ENCODE data around the gene IQGAP3. TPM values are rescaled to one million over a fixed set of nuclear protein-coding genes. Genes with fewer than 3 reads are reported as not detected.

The IQGAP3 gene
- total and polyA plus RNA-seq, 2 of the 4 experiments (the other 2 are of a cell fraction): 12.5 to 13.6 TPM

DNA sequence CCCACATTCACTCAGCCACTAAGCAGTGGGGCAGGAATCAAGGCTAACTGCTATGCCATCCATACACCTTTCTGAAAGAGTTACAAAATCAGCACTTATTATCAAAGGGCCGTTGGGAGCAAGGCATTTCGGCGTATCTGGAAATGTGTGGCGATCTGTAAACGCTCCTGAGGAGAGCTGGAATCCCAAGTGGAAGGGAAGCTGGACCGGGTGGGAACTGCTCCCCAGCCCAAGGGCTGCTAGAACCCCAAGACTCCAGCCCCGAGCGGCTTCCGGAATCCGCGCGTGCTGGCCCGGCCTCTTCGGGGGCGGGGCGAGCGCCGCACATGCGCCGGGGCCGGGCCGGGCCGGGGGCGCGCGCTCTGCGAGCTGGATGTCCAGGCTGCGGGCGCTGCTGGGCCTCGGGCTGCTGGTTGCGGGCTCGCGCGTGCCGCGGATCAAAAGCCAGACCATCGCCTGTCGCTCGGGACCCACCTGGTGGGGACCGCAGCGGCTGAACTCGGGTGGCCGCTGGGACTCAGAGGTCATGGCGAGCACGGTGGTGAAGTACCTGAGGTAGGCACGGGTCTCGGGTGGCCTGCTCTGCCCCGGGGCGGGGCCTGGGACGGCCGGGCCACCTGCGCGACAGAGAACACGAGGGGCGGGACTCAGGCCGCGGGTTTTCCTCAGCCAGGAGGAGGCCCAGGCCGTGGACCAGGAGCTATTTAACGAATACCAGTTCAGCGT lies 19.2 kb upstream of the IQGAP3 start, which contains the start of gene NAXE:
Gene NAXE, plus strand, starts transcription at position 345 of the 726 bp plus-strand sequence. Its CDS starts 29 bp downstream, at position 374.
- no peak for TF ChIP-seq RCOR1 (IDR thresholded peaks at IDR 0.05; ENCODE audit: insufficient replicate concordance, low read length)
- TF ChIP-seq RFX5 (IDR thresholded peaks at IDR 0.05; ENCODE audit: low read depth, low read length): no peak
- 0 out of 2 replicates have a peak, but pooled peaks have one; percentile 9 for TF ChIP-seq BHLHE40 (IDR thresholded peaks at IDR 0.05; ENCODE audit: low read depth, low read length)
- TF ChIP-seq MXI1 (IDR thresholded peaks at IDR 0.05; ENCODE audit: borderline replicate concordance, low read depth, low read length): peak; percentile 73; the same call in 1 of the 2 replicates
- no peak for TF ChIP-seq MAFK (IDR thresholded peaks at IDR 0.05; ENCODE audit: low read depth, low read length)
- TF ChIP-seq CTCF (conservative IDR thresholded peaks at IDR 0.05; ENCODE audit: low read depth, low read length): no peak
- no peak for TF ChIP-seq CEBPB (IDR thresholded peaks at IDR 0.05; ENCODE audit: low read depth, low read length)
- peak; percentile 69; the same call in 1 of the 2 replicates for TF ChIP-seq POLR2A (IDR thresholded peaks at IDR 0.05; ENCODE audit: low read depth, low read length)
- dilution Hi-C loops (cut with HindIII; ENCODE audit: low sequenced_read_pairs, unreplicated experiment): no loop called here

More for the DNA sequence above, 19.2 kb upstream of the IQGAP3 start, which contains the start of gene NAXE:
- peak within 1 kb of the TSS; percentile 74 for H2BK5ac ChIP-seq (ENCODE audit: low read depth, low read length, poor library complexity, severe bottlenecking)
- peak within 1 kb of the TSS; percentile 99 for H3K14ac ChIP-seq (replicated peaks; ENCODE audit: low read depth, low read length)
- DNase-seq: peak; percentile 41
- H3K27me3 ChIP-seq (ENCODE audit: control insufficient read depth, insufficient read depth, low read length): peaks cover under 1% of the 10 kb centered on the region; the same call in 1 of the 2 replicates
- peak within 1 kb of the TSS; percentile 95 for H3K18ac ChIP-seq (ENCODE audit: low read depth, low read length)
- H2AFZ ChIP-seq (replicated peaks; ENCODE audit: low read length, poor library complexity): peak within 1 kb of the TSS; percentile 96
- BruUV-seq (replicated peaks): TSS peak; percentile 55
- peak within 1 kb of the TSS; percentile 67 for H3K27ac ChIP-seq (ENCODE audit: insufficient read depth, low read length)
- H3K4ac ChIP-seq (ENCODE audit: low read depth, low read length): peak within 1 kb of the TSS; percentile 97
- H2AK9ac ChIP-seq (replicated peaks; ENCODE audit: low read depth, low read length, poor library complexity): peak within 1 kb of the TSS; percentile 63
- peak within 1 kb of the TSS; percentile 66 for H2BK120ac ChIP-seq (ENCODE audit: low read depth, low read length)
- peak within 1 kb of the TSS; percentile 78 for H3K4me3 ChIP-seq (ENCODE audit: insufficient read depth, low read depth, low read length)
- H2AK5ac ChIP-seq (ENCODE audit: low read depth, low read length): peak within 1 kb of the TSS; percentile 84
- WGBS, 2 experiments (ENCODE audit: extremely low coverage in 2 of 2, insufficient read length in 1 of 2): 0% methylated on average over 25 of the region's 60 CpGs; no CpG with 5 or more reads in 1 of the 2 experiments
- ChIA-PET POLR2A (ENCODE audit: unreplicated experiment) (no interaction called here), CTCF (interaction anchor here (0.8 to 1.6 kb wide), 3 partner anchors 11 to 206 kb away, joined by 3 to 5 read pairs (median 3); no protein-coding TSS in a partner anchor)
- H3K9me3 ChIP-seq (ENCODE audit: control insufficient read depth, insufficient read depth, low read length): no peaks in the 10 kb centered on the region
- ATAC-seq (ENCODE audit: low read depth): peak; percentile 99
- in situ Hi-C loops (cut with MboI; ENCODE audit: low sequenced_read_pairs) (no loop called here), intact Hi-C loops (cut with micrococcal nuclease) (loop anchor here (5.0 kb wide), 1 partner anchor 109 kb away; no protein-coding TSS in a partner anchor)
- peaks cover 11 to 24% of the 10 kb centered on the region in 2 experiments for H3K79me1 ChIP-seq (ENCODE audit: low read depth in 1 of 2, low read length in 2 of 2)
- peak within 1 kb of the TSS; percentile 97 for H4K5ac ChIP-seq (ENCODE audit: low read depth, low read length)
- H2BK20ac ChIP-seq (ENCODE audit: low read depth, low read length): peak within 1 kb of the TSS; percentile 28; the same call in 1 of the 2 replicates
- peak within 1 kb of the TSS; percentile 90 for H4K91ac ChIP-seq (ENCODE audit: insufficient read depth, low read depth, low read length)
- H3K4me1 ChIP-seq (ENCODE audit: control insufficient read depth, insufficient read depth, low read length): peaks cover 3% of the 10 kb centered on the region; the same call in 1 of the 2 replicates
- H3K36me3 ChIP-seq (ENCODE audit: control insufficient read depth, insufficient read depth, low read length): peaks cover 20% of the 10 kb centered on the region
- H3K9ac ChIP-seq (ENCODE audit: low read depth, low read length): peak within 1 kb of the TSS; percentile 74
- peak within 1 kb of the TSS; percentile 82 for H3K56ac ChIP-seq (ENCODE audit: extremely low read depth, insufficient read depth, low read length)
- H4K20me1 ChIP-seq (ENCODE audit: insufficient read depth, low read length): no peaks in the 10 kb centered on the region
- peak within 1 kb of the TSS; percentile 95 for H3K23ac ChIP-seq (ENCODE audit: low read depth, low read length)
- peak within 1 kb of the TSS; percentile 97 to 100 for H4K8ac ChIP-seq (ENCODE audit: low read depth in 2 of 2, low read length in 2 of 2)
- peaks cover 10% of the 10 kb centered on the region for H3K9me1 ChIP-seq (ENCODE audit: insufficient read depth, low read length)
- H3K4me2 ChIP-seq (ENCODE audit: low read depth, low read length): peak within 1 kb of the TSS; percentile 94
- no peak within 1 kb of the TSS for H2BK15ac ChIP-seq (ENCODE audit: low read depth, low read length)
